Muscle layer of duodenum (tissue), 2 donors: ENCODE results near the gene S1PR3.
"Not testable (repeated sequence)": the region's sequence is repeated elsewhere in the genome, so short reads cannot be mapped to it uniquely, and the experiment has no call there.

Experiments used
- H3K27ac ChIP-seq: one replicate; pipeline ENCODE4 v1.7.0; 2013; ENCODE audit warnings: mild to moderate bottlenecking, low read length
- H3K27me3 ChIP-seq: one replicate; pipeline ENCODE4 v1.7.0; 2013; ENCODE audit warnings: low read depth, mild to moderate bottlenecking, control low read depth, low read length
- H3K36me3 ChIP-seq, 2 donors: one replicate each; pipeline ENCODE4 v1.7.0; 2013; ENCODE audit warnings: low read length in 2 of 2, control low read depth in 1 of 2, mild to moderate bottlenecking in 1 of 2; ENCODE audit not compliant: insufficient read depth in 2 of 2, control insufficient read depth in 1 of 2
- H3K4me1 ChIP-seq, 2 donors: one replicate each; pipeline ENCODE4 v1.7.0; 2013; ENCODE audit warnings: low read length in 2 of 2, mild to moderate bottlenecking in 2 of 2, control low read depth in 1 of 2, moderate library complexity in 1 of 2; ENCODE audit not compliant: insufficient read depth in 2 of 2, control insufficient read depth in 1 of 2
- H3K4me3 ChIP-seq, 2 donors: one replicate each; pipeline ENCODE4 v1.7.0; 2013; ENCODE audit warnings: low read length in 2 of 2, low read depth in 1 of 2, mild to moderate bottlenecking in 1 of 2
- H3K9me3 ChIP-seq, 2 donors: one replicate each; pipeline ENCODE4 v1.7.0; 2013; ENCODE audit warnings: low read length in 2 of 2, control low read depth in 1 of 2, mild to moderate bottlenecking in 1 of 2; ENCODE audit not compliant: control insufficient read depth in 1 of 2
- donor health status: healthy.

S1PR3 gene

DNA sequence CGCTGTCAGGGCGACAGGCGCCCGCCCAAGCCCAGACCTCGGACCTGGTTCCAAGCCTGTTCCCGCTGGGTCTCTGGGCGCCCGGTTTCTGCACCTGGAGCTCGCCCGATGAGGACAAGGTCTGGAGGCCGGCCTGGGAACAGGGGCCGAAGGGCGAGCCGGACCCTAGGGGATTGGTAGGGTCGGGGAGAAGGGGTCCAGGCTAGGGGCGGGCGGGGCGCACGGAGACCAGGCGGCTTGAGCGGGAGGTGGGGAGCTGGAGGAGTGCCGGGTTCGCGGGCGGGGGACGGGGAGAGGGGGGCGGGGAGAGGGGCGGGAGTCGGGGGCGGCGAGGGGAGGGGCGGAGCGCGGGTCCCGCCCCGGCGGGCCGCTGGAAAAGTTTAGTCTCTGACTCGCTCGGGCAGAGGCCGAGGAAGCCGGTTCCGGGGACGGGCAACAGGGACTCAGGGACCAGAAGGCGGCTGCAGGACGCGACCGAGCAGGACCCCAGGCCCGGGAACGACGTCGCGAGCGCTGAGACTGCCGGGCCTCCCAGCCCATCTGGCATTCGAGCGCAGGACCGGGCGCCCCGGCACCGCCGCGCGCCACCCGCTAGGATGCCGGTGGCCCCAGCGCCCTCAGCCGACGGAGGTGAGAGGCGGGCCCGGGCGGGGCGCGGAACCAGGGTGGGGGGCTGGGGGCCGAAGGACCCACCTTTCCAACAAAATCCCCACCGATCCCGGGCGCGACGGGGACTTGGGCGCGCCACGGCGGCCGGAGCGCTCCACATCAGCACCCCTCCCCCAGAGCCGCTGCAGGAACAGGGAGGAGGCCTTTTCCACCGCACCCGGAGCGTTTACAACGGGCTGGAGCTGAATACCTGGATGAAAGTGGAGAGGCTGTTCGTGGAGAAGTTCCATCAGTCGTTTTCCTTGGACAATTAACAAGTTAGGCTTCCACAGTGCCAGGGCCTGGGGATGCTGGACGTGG lies at the start of gene S1PR3:
Gene S1PR3 (plus strand): TSS at position 403 of the 969 bp plus-strand sequence. CDS start 9,733 bp downstream, outside the sequence.
- no peaks in the 10 kb centered on the region for H3K9me3 ChIP-seq
- no peaks in the 10 kb centered on the region for H3K27me3 ChIP-seq
- peaks cover 9 to 26% of the 10 kb centered on the region in 2 donors for H3K4me1 ChIP-seq
- H3K4me3 ChIP-seq: peak within 1 kb of the TSS; percentile 79 to 80
- H3K27ac ChIP-seq: peak within 1 kb of the TSS; percentile 86
- peaks cover 0 to 2% of the 10 kb centered on the region in 2 donors for H3K36me3 ChIP-seq

GRCh38 chr9:88941586-88941985 lies 49.7 kb upstream of the S1PR3 start:
- not testable (repeated sequence) for H3K4me1 ChIP-seq, H3K27ac ChIP-seq, H3K36me3 ChIP-seq

GRCh38 chr9:88942411-88942810 lies 48.9 kb upstream of the S1PR3 start:
- peaks cover 0 to 3% of the 10 kb centered on the region in 2 donors for H3K4me1 ChIP-seq
- no peak overlapping the region for H3K27ac ChIP-seq
- no peaks in the 10 kb centered on the region for H3K9me3 ChIP-seq
- no peaks in the 10 kb centered on the region for H3K27me3 ChIP-seq
- no peaks in the 10 kb centered on the region for H3K36me3 ChIP-seq
- H3K4me3 ChIP-seq: no peak overlapping the region

More at GRCh38 chr9:88941586-88941985, 49.7 kb upstream of the S1PR3 start:
- not testable (repeated sequence) for H3K27me3 ChIP-seq, H3K4me3 ChIP-seq, H3K9me3 ChIP-seq

DNA sequence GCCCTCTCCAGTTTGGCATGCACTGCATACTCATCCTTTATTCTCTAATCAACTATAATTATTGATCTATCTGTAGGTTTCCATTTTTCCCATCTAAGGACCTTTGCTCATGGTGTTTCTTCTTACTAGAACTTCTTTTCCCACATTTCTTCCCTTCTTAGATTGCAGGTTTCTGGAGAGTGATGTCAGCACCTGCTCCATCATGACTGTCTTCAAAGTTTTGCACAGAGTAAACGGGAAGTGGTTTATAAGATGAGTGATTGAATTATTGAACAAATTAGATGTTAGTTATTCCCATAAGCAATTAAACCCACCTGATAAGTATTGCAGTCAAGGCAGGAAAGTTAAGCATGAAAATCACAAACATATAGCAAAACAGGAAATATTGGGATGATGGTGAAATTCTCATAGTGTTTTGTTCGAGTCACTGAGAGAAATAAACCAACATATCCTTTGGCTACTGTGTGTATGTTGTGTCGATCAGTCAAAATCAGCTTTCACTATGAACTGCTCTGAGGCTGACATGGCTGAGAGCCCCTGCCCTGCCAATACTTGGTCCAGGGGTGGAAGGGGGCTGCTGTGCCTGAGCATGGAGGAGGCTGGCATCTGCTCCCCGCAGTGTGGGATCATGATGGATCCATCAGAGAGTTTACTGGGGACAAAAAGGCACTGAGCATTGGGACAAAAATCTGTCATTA lies 45.5 kb upstream of the S1PR3 start:
- Histone ChIP-seq H3K4me1 (peaks cover 13 to 35% of the 10 kb centered on the region in 2 donors), H3K9me3 (no peaks in the 10 kb centered on the region), H3K27me3 (no peaks in the 10 kb centered on the region), H3K36me3 (no peaks in the 10 kb centered on the region), H3K27ac (no peak overlapping the region), H3K4me3 (no peak overlapping the region)

DNA sequence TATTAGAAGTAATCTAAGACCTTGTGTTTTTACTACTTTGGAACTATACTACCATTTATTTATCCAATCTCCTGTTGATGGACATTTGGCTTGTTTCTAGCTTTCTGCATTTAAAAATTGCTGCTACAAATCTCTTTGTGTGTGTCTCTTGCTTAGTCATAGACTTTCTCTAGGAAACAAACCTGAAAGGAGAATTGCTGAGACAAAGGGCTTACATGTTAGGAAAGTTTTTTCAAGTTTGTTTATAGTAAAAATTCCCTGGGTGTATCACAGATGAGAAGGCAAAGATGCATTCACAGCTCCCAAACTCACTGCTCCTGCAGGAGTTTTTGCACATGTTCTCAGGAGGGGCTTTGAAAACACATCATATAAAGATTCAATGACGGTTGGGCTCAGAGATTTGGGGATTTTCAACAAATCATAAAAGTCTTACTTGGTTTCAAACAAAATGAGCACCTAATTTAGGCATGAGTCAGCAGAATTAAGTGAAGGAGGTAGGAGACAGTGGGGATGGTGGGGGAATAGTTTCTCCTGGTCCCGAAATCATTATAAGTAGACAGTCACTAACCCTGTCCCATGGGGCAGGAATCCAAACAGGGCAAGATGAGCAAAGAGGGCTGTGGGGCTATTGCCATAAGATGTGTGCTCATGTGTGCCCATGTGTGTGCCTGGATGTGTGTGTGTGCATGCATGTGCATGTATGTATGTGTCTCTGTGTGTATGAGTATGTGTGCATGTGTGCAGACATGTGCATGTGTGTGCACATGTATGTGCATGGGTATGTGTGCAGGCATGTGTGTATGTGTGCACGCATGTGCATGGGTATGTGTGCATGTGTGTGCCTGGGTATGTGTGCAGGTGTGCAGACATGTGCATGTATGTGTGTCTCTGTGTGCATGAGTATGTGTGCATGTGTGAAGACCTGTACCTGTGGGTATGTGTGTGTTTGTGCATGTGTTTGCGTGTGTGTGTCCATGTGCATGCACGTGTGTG lies 43.4 kb upstream of the S1PR3 start:
- Histone ChIP-seq H3K27ac (no peak overlapping the region), H3K4me3 (no peak overlapping the region), H3K4me1 (peaks cover 14 to 42% of the 10 kb centered on the region in 2 donors), H3K27me3 (no peaks in the 10 kb centered on the region), H3K36me3 (no peaks in the 10 kb centered on the region), H3K9me3 (no peaks in the 10 kb centered on the region)

DNA sequence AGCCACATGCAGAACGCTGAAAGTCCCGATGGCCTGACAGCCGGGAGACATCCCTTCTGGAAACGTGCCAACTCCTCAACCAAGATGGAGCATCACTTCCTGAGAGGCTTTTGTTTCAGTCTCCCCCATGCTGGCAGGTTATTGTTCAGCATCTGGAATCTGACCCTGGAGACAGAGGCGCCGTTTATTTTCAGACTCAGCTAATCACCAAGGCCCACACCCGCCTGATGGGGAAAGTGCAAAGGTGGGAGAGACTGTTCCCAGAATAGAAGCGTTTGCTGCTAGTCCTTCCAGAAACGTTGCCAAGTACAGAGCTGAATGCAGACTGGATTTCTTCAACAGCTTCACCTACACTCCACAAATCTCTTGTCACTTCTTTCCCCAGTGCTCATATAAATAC lies 41.8 kb upstream of the S1PR3 start:
- Histone ChIP-seq H3K4me1 (peaks cover 18 to 43% of the 10 kb centered on the region in 2 donors), H3K4me3 (no peak overlapping the region), H3K27ac (no peak overlapping the region), H3K27me3 (no peaks in the 10 kb centered on the region), H3K36me3 (no peaks in the 10 kb centered on the region), H3K9me3 (no peaks in the 10 kb centered on the region)

DNA sequence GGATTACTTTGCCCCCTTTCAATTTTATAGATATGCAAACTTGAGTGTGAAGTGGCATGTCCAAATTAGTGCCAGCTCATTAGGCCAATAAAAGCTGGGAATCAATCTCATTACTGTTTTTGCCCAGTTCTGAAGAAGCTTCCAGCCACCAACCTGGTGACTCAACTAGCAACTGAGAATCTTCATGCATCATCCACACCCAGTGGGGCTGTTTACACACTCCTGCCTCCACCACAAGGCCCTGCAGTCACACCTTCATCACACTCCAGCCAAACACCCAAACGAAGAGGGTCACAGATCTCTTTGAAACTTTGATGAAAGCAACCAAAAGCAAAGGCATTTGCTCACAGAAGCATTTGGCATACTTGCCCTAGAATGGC lies 41.3 kb upstream of the S1PR3 start:
- Histone ChIP-seq H3K36me3 (no peaks in the 10 kb centered on the region), H3K4me1 (peaks cover 18 to 43% of the 10 kb centered on the region in 2 donors), H3K4me3 (no peak overlapping the region), H3K9me3 (no peaks in the 10 kb centered on the region), H3K27me3 (no peaks in the 10 kb centered on the region), H3K27ac (peak overlapping the region; percentile 16)

GRCh38 chr9:88950341-88951154 lies 40.7 kb upstream of the S1PR3 start:
- Histone ChIP-seq H3K4me1 (peaks cover 18 to 43% of the 10 kb centered on the region in 2 donors), H3K4me3 (no peak overlapping the region), H3K27me3 (no peaks in the 10 kb centered on the region), H3K36me3 (no peaks in the 10 kb centered on the region), H3K27ac (peak overlapping the region; percentile 16), H3K9me3 (no peaks in the 10 kb centered on the region)

- Histone ChIP-seq H3K27ac (no peak overlapping the region), H3K36me3 (no peaks in the 10 kb centered on the region), H3K4me3 (no peak overlapping the region), H3K9me3 (no peaks in the 10 kb centered on the region), H3K27me3 (no peaks in the 10 kb centered on the region), H3K4me1 (peaks cover 18 to 43% of the 10 kb centered on the region in 2 donors)
Observed at GRCh38 chr9:88951155-88951542, 40.1 kb upstream of the S1PR3 start.

DNA sequence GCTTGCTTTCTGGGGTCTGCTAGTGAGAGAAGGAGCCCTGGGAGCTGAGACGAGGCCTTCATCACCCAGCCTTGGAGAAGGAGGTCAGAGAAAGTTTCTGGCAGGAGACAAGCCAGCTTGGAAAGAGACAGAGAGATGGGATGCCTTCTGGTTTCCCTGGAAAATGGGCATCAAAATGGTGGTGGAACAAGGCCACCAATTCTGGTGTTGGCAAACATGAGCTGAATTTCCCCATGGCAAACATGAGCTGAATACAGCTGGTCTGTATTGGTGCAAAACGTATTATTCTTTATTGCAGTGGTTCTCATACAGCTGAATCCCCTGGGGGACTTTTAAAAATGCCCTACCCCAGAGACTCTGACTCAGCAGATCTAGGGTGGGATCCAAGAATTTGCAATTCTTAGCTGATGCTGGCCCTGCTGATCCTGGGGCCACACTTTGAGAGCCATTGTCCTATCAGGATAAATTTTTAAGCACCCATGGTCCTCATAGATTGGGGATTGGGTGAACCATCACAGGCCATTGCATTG lies 39.1 kb upstream of the S1PR3 start:
- H3K27ac ChIP-seq: no peak overlapping the region

More for the DNA sequence above, 39.1 kb upstream of the S1PR3 start:
- Histone ChIP-seq H3K36me3 (no peaks in the 10 kb centered on the region), H3K9me3 (no peaks in the 10 kb centered on the region), H3K4me3 (no peak overlapping the region), H3K4me1 (peaks cover 18 to 43% of the 10 kb centered on the region in 2 donors), H3K27me3 (no peaks in the 10 kb centered on the region)
